GM19351 (cell line): Measurements from ENCODE around the gene FBXW11.
A peak's percentile ranks its signal among the peaks of the same experiment; 100 is the strongest.

Experiments used
- ATAC-seq: cut with Tn5 transposase; IDR thresholded peaks from one replicate; pipeline ENCODE4 v1.9.1; 2021; ENCODE audit warnings: mild to moderate bottlenecking, moderate library complexity; ENCODE audit not compliant: unreplicated experiment

FBXW11 gene

GRCh38 chr5:172006321-172007174 lies at the start of gene FBXW11:
TSS of gene FBXW11 (minus strand) at chr5:172006638. CDS start at chr5:172006502, 136 bp downstream.
- ATAC-seq = peak; percentile 76

- ATAC-seq = no peak
These were observed 49.6 kb upstream of the FBXW11 start for GRCh38 chr5:172055996-172056395.

GRCh38 chr5:172055421-172055820 lies 49.0 kb upstream of the FBXW11 start:
- no peak for ATAC-seq

GRCh38 chr5:172054611-172055153 lies 48.2 kb upstream of the FBXW11 start:
- no peak for ATAC-seq

- ATAC-seq = no peak
These were observed 46.2 kb upstream of the FBXW11 start for GRCh38 chr5:172052450-172053236.

GRCh38 chr5:172051643-172052339 lies 45.4 kb upstream of the FBXW11 start:
- no peak for ATAC-seq

- ATAC-seq = no peak
These were observed 43.6 kb upstream of the FBXW11 start for GRCh38 chr5:172050080-172050479.

GRCh38 chr5:172049226-172049796 lies 42.9 kb upstream of the FBXW11 start:
- no peak for ATAC-seq

- ATAC-seq = no peak
These were observed 42.2 kb upstream of the FBXW11 start for GRCh38 chr5:172048539-172049101.

GRCh38 chr5:172048170-172048422 lies 41.7 kb upstream of the FBXW11 start:
- no peak for ATAC-seq

- no peak for ATAC-seq
These were observed 40.2 kb upstream of the FBXW11 start for GRCh38 chr5:172046593-172046992.

GRCh38 chr5:172045315-172045632 lies 38.8 kb upstream of the FBXW11 start:
- no peak for ATAC-seq

- ATAC-seq = no peak
These were observed 38.3 kb upstream of the FBXW11 start for GRCh38 chr5:172044631-172045314.

GRCh38 chr5:172043865-172044264 lies 37.4 kb upstream of the FBXW11 start:
- no peak for ATAC-seq

GRCh38 chr5:172042183-172042582 lies 35.7 kb upstream of the FBXW11 start:
- no peak for ATAC-seq

GRCh38 chr5:172038167-172038566 lies 31.7 kb upstream of the FBXW11 start:
- ATAC-seq = no peak

GRCh38 chr5:172035049-172035448 lies 28.6 kb upstream of the FBXW11 start:
- peak; percentile 95 for ATAC-seq

GRCh38 chr5:172031894-172032461 lies 25.5 kb upstream of the FBXW11 start:
- ATAC-seq = no peak

- no peak for ATAC-seq
These were observed 23.4 kb upstream of the FBXW11 start for GRCh38 chr5:172029876-172030275.

GRCh38 chr5:172028167-172028566 lies 21.7 kb upstream of the FBXW11 start:
- ATAC-seq = no peak
